A204.1 (cell line): ENCODE measurements around the gene ADGRG1.

ENCODE experiments used
- FAIRE-seq: peaks from 2 replicates; lab custom pipeline; 2012; peaks lifted over from hg19 to GRCh38; lab: Jason Lieb, UNC

ADGRG1 gene

DNA sequence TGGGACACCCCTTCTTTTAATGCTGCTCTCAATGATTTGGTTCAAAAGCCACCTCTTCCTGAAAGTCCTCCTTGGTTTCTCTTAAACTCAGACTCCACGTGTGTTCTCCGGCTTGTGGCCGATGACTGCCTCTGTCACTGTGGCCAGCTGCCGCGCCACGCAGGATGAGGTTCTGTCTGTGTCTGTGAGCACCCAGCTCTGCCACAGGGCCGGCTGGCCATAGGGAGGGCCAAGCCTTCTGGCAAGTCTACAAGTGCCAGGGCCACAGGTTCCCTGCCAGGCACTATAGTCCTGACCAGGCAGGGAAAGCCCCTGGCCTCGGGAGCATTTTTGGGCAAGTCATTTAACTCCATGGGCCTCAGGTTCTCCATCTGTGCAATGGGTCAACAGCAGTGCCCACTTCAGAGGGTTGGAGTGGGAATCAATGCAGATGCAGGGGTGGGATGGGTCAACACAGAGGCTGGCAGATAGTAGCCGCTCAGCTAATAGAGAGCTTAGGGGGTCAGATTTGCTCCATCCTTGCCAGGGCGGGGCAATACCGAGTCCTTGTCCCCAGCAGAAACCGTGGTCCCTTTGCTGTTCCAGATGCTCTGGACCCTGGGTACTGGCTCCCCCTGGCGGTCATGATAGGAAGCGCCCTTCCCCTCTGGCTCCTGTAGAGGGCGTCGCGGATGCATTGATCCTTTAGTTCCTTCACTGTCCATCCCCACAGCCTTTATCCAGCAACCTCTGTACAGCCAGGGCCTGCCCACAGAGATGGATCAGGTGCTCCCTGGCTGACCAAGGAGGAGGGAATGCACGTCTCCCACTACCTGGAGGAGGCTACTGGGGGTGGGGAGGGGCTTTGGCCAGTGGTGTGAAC, 20.4 kb downstream of the ADGRG1 start:
- FAIRE-seq: peak; percentile 60

- FAIRE-seq: no peak
Observed at GRCh38 chr16:57649443-57649751, 21.0 kb downstream of the ADGRG1 start.

- no peak for FAIRE-seq
Observed at GRCh38 chr16:57649846-57650245, 21.4 kb downstream of the ADGRG1 start.

- no peak for FAIRE-seq
Observed at GRCh38 chr16:57651344-57652333, 23.2 kb downstream of the ADGRG1 start.

DNA sequence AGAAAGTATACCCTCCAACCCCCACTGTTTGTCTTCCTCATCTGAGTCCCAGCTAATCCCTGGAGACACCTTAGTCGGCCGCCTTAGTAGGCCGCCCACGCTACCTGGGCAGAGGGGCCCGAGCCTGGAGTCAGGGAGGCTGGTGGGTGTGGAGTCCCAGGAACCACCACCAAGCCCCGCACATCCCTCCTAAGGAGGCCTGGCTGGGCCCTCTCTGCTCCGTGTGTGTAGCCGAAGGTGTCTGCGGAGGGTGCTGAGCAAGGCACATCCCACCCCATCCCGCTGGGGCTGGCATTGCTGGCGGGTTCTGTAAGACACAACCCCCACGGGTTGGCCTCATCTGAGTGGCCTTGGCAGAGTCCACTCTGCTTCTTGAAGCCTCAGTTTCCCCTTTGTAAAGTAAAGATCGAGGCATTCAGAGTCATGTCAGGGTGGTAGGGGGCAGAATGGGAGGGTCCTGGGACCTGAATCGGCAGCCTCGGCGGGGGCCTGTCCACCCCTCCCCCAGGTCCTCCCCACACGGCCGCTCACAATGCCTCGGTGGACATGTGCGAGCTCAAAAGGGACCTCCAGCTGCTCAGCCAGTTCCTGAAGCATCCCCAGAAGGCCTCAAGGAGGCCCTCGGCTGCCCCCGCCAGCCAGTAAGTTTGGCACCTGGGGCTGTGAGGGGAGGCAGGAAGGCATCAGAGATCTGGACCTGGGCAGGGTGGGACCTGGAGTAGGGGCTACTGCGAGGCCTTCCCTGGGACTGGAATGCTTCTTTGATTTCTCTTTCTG, 24.5 kb downstream of the ADGRG1 start:
- no peak for FAIRE-seq

DNA sequence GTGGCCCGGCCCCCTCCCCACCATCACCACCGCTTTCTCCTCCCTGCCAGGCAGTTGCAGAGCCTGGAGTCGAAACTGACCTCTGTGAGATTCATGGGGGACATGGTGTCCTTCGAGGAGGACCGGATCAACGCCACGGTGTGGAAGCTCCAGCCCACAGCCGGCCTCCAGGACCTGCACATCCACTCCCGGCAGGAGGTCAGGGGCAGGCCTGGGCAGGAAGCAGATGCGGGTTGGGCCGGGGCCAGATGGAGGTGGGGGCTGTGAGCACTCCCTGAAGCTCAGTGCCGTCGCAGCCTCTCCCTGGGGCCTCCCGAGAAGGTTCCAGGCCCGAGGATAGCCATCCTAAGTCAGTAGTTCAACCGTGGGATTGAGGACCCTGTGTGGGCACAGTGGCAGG, 25.5 kb downstream of the ADGRG1 start:
- no peak for FAIRE-seq

- FAIRE-seq: no peak
Observed at GRCh38 chr16:57656342-57656955, 28.0 kb downstream of the ADGRG1 start.

DNA sequence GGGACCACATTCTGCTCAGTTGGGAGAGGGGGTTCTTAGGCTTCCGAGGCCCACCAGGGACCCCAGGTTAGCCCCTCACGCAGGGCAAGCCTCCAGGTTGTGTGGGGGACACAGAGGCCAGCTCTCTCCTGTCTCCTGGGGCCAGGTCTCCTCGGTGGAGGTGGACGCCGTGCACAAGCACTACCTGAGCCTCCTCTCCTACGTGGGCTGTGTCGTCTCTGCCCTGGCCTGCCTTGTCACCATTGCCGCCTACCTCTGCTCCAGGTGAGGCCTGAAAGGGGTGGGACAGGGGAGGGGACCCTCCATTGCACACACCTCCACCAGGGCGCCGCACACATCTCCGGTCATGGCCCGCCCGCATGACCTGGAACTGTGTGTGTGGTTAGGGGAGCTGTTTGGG, 28.8 kb downstream of the ADGRG1 start:
- no peak for FAIRE-seq

GRCh38 chr16:57658130-57658877, 29.9 kb downstream of the ADGRG1 start:
- no peak for FAIRE-seq

DNA sequence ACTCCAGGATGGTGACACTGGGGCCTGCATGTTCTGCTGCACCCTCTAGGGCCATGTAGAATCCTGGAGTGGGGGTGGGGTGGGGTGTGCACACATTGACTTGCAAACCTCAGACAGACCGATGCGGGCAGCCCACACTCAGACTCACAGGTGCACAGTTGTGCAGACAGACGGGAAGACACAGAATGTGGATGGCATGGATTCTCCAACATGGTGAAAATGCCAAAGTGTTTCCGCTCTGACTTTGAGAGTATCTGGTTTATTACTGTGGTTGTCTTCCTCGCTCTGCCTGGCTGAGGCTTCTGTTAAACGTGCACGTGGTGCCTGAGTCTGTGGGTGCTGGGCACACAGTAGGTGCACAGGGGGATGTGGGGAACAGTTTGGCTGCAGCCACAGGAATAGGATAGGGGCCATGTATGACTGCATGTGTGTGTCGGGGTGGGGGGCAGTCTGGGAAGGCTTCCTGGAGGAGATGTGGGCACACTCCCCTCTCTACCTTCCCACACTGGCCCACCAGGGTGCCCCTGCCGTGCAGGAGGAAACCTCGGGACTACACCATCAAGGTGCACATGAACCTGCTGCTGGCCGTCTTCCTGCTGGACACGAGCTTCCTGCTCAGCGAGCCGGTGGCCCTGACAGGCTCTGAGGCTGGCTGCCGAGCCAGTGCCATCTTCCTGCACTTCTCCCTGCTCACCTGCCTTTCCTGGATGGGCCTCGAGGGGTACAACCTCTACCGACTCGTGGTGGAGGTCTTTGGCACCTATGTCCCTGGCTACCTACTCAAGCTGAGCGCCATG, 30.6 kb downstream of the ADGRG1 start:
- FAIRE-seq: no peak

DNA sequence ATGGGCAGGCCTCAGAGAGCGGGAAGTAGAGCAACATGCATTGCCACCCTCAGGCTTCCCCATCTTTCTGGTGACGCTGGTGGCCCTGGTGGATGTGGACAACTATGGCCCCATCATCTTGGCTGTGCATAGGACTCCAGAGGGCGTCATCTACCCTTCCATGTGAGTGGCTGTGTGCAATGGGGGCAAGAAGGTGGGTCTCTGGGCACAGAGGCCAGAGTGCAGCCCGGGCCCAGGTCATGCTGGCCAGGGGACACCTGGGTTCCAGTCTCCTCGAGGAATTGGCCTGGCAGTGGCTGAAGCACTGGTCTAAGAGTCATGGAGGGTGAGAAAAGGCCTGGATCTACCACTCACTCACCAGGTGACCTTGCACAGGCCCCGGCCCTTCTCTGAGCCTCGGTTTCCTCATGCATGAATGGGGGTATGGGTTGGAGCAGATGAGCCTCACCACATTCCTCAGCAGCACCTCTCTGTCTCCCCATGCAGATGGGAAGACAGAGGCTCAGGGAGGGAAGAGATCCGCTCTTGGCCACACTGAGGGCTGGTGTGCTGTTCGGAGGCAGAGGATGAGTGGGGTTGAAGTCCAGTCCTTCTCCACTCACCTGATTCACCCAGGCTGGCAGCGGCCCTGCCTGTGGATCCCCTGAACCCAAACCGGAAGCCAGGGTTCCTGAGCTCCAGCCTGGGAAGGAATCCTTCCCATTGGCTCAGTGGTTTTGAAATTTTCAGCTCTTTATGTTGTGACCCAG, 32.5 kb downstream of the ADGRG1 start:
- no peak for FAIRE-seq

DNA sequence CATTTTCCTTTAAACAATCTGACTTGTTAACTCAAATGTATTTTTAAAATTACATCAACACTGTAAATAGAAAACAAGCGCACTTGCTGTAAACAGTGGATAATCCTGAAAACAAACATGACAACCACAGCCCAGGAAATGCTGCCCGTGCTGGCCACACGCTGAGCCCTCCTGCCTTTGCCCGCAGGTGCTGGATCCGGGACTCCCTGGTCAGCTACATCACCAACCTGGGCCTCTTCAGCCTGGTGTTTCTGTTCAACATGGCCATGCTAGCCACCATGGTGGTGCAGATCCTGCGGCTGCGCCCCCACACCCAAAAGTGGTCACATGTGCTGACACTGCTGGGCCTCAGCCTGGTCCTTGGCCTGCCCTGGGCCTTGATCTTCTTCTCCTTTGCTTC, 33.1 kb downstream of the ADGRG1 start:
- no peak for FAIRE-seq

GRCh38 chr16:57661936-57662906, 33.8 kb downstream of the ADGRG1 start:
- FAIRE-seq: no peak

DNA sequence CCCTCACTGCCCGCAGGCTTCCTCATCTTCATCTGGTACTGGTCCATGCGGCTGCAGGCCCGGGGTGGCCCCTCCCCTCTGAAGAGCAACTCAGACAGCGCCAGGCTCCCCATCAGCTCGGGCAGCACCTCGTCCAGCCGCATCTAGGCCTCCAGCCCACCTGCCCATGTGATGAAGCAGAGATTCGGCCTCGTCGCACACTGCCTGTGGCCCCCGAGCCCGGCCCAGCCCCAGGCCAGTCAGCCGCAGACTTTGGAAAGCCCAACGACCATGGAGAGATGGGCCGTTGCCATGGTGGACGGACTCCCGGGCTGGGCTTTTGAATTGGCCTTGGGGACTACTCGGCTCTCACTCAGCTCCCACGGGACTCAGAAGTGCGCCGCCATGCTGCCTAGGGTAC, 35.0 kb downstream of the ADGRG1 start:
- no peak for FAIRE-seq

DNA sequence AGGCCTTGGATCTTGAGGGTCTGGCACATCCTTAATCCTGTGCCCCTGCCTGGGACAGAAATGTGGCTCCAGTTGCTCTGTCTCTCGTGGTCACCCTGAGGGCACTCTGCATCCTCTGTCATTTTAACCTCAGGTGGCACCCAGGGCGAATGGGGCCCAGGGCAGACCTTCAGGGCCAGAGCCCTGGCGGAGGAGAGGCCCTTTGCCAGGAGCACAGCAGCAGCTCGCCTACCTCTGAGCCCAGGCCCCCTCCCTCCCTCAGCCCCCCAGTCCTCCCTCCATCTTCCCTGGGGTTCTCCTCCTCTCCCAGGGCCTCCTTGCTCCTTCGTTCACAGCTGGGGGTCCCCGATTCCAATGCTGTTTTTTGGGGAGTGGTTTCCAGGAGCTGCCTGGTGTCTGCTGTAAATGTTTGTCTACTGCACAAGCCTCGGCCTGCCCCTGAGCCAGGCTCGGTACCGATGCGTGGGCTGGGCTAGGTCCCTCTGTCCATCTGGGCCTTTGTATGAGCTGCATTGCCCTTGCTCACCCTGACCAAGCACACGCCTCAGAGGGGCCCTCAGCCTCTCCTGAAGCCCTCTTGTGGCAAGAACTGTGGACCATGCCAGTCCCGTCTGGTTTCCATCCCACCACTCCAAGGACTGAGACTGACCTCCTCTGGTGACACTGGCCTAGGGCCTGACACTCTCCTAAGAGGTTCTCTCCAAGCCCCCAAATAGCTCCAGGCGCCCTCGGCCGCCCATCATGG, 35.7 kb downstream of the ADGRG1 start:
- FAIRE-seq: no peak

GRCh38 chr16:57664662-57665025, 36.2 kb downstream of the ADGRG1 start:
- FAIRE-seq: no peak

GRCh38 chr16:57665541-57665940, 37.1 kb downstream of the ADGRG1 start:
- FAIRE-seq: no peak
